Activated naive CD4-positive, alpha-beta T cell treated with anti-CD3 and anti-CD28 coated beads for 36 hours (primary cell): ENCODE data around the gene C9orf43. TPM values are rescaled to one million over a fixed set of nuclear protein-coding genes. Genes with fewer than 3 reads are reported as not detected.

Source experiments
- CTCF ChIA-PET: fragments of 350-600 bp; sonication (Branson Sonifier 250); formaldehyde crosslinking; loops from one replicate; lab custom pipeline; 2021; ENCODE audit warnings: antibody characterized with exemption; lab: Charles Lee
- DNase-seq: peaks from one replicate; pipeline ENCODE4 v3.0.0-alpha.2; 2020
- H3K27ac Mint-ChIP-seq: one replicate; pipeline ENCODE4 v1.8.0; 2021; ENCODE audit warnings: mild to moderate bottlenecking, mixed read lengths
- H3K27me3 Mint-ChIP-seq: one replicate; pipeline ENCODE4 v1.8.0; 2021; ENCODE audit warnings: low read depth, mixed read lengths
- H3K36me3 Mint-ChIP-seq: one replicate; pipeline ENCODE4 v1.8.0; 2021; ENCODE audit warnings: low read depth, mixed read lengths
- H3K4me1 Mint-ChIP-seq: one replicate; pipeline ENCODE4 v1.8.0; 2021; ENCODE audit warnings: low read depth, mixed read lengths
- H3K4me3 Mint-ChIP-seq: one replicate; pipeline ENCODE4 v1.8.0; 2021; ENCODE audit warnings: mild to moderate bottlenecking, moderate library complexity, mixed read lengths
- H3K9me3 Mint-ChIP-seq: one replicate; pipeline ENCODE4 v1.8.0; 2021; ENCODE audit warnings: mixed read lengths
- intact Hi-C: fragments of 100-400 bp; cut with micrococcal nuclease; formaldehyde crosslinking; loops from one replicate; pipeline ENCODE4 v1.15.1; 2023
- total RNA-seq, 2 experiments: library from RNA; stranded (reverse); gene quantifications; one replicate each; pipeline ENCODE4 v1.2.3, GENCODE V29; 2021

C9orf43 gene
- total RNA-seq, 2 experiments from 2014 or later = 0.83 to 0.84 TPM

- Mint-ChIP-seq H3K4me1 (no peaks in the 10 kb centered on the region), H3K36me3 (peaks cover 7% of the 10 kb centered on the region), H3K27ac (no peak overlapping the region), H3K27me3 (no peaks in the 10 kb centered on the region), H3K4me3 (no peak overlapping the region), H3K9me3 (no peaks in the 10 kb centered on the region)
- intact Hi-C loops = no loop called here
- no peak for DNase-seq
- CTCF ChIA-PET = interaction anchor here (1.2 kb wide), 1 partner anchor 14 kb away, joined by 3 read pairs; the partner anchor contains the start of gene ALAD
Observed at GRCh38 chr9:113387560-113388230, 22.9 kb upstream of the C9orf43 start.

DNA sequence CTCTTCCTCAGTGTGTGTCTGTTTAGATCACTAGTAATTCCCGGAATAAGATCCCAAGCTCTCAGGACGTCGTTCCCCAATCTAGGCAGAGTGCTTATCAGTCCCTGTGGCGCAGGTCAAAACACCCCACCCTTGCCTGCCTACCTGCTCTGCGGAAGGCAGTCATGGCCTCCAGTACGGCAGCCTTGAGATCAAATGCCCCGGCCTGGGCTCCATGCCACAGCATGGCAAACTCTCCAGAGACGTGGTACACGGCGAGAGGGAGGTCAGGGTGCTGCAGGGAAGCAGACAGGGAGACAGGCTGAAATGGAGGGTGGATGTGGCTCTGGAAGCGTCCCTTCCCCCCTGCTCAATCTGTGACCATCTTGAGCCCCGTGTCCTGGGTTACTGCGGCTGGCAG is 21.7 kb upstream of the C9orf43 start:
- CTCF ChIA-PET = no interaction called here
- DNase-seq = no peak
- Mint-ChIP-seq H3K4me3 (no peak overlapping the region), H3K9me3 (no peaks in the 10 kb centered on the region), H3K4me1 (no peaks in the 10 kb centered on the region), H3K27me3 (no peaks in the 10 kb centered on the region), H3K36me3 (peaks cover 7% of the 10 kb centered on the region), H3K27ac (no peak overlapping the region)
- intact Hi-C loops = no loop called here

GRCh38 chr9:113389451-113389850 is 21.1 kb upstream of the C9orf43 start:
- no peaks in the 10 kb centered on the region for H3K9me3 Mint-ChIP-seq
- no peak overlapping the region for H3K27ac Mint-ChIP-seq
- DNase-seq = no peak
- no peaks in the 10 kb centered on the region for H3K4me1 Mint-ChIP-seq
- intact Hi-C loops = no loop called here
- peaks cover 7% of the 10 kb centered on the region for H3K36me3 Mint-ChIP-seq
- no peak overlapping the region for H3K4me3 Mint-ChIP-seq
- CTCF ChIA-PET = no interaction called here
- H3K27me3 Mint-ChIP-seq = no peaks in the 10 kb centered on the region

DNA sequence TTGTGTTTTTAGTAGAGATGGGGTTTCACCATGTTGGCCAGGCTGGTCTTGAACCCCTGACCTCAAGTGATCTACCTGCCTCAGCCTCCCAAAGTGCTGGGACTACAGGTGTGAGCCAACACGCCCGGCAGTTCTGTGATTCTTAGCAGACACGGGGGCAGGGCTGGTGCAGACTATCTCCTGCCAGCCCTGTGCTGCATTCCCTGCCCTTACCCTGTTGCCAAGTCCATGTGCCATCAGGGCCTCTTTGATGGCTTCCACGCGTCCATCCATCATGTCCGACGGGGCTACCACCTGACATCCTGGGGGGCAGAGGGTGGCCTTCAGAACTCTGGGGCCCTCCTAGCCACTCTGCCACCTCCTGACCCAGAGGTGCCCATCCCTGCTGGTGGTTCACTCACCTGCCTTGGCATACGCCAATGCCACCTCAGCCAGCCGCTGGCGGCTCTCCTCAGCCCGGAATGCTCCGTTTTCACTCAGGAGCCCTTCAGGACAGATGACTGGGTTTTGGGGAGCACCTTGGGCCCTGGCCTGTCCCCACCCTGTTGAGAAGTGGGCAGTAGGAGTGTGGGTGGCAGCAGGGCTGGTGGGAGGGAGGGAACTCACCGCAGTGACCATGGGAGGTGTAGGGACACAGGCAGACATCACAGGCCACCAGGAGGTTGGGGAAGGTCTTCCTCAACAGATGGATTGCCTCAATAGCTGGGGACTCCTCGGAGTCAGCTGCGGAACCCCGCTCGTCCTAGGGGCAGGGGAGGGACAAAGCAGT is 20.2 kb upstream of the C9orf43 start:
- Mint-ChIP-seq H3K9me3 (no peaks in the 10 kb centered on the region), H3K36me3 (peaks cover 7% of the 10 kb centered on the region), H3K4me1 (no peaks in the 10 kb centered on the region), H3K27ac (no peak overlapping the region), H3K27me3 (no peaks in the 10 kb centered on the region), H3K4me3 (no peak overlapping the region)
- intact Hi-C loops = no loop called here
- CTCF ChIA-PET = interaction anchor here (0.6 kb wide), 1 partner anchor 35 kb away, joined by 4 read pairs; no protein-coding TSS in a partner anchor
- no peak for DNase-seq

DNA sequence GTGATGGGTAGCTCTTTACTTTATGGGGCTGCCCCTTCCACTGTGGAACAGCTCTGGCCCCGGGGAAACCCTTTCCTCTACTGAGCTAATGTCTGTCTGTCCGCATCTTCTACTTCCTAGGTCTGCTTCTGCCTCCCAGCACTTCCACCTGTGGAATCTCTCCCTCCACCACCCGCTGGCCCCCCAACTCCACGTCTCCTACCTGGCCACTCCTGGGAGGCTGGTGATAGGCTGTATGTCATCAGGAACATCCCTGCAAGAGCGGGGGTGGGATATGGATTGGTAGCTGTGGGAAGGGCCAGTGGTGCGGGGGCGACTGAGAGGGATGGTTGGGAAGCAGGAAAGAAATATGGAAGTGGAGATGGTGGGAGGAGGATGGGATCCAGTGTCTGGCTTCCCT is 18.6 kb upstream of the C9orf43 start:
- intact Hi-C loops = no loop called here
- peaks cover 3% of the 10 kb centered on the region for H3K36me3 Mint-ChIP-seq
- H3K4me3 Mint-ChIP-seq = no peak overlapping the region
- no peaks in the 10 kb centered on the region for H3K9me3 Mint-ChIP-seq
- CTCF ChIA-PET = interaction anchor here (0.6 to 1.5 kb wide), 3 partner anchors 54 to 284 kb away, joined by 3 to 4 read pairs (median 3); no protein-coding TSS in a partner anchor
- H3K27me3 Mint-ChIP-seq = no peaks in the 10 kb centered on the region
- no peak overlapping the region for H3K27ac Mint-ChIP-seq
- no peaks in the 10 kb centered on the region for H3K4me1 Mint-ChIP-seq
- no peak for DNase-seq

- CTCF ChIA-PET = interaction anchor here (0.6 to 0.7 kb wide), 2 partner anchors 149 to 197 kb away, joined by 3 to 4 read pairs; no protein-coding TSS in a partner anchor
- no peak overlapping the region for H3K27ac Mint-ChIP-seq
- intact Hi-C loops = no loop called here
- no peaks in the 10 kb centered on the region for H3K36me3 Mint-ChIP-seq
- H3K9me3 Mint-ChIP-seq = no peaks in the 10 kb centered on the region
- H3K4me1 Mint-ChIP-seq = peaks cover 1% of the 10 kb centered on the region
- no peak for DNase-seq
- H3K4me3 Mint-ChIP-seq = no peak overlapping the region
- no peaks in the 10 kb centered on the region for H3K27me3 Mint-ChIP-seq
Observed at GRCh38 chr9:113393281-113393680, 17.3 kb upstream of the C9orf43 start.

- H3K4me3 Mint-ChIP-seq = no peak overlapping the region
- no peaks in the 10 kb centered on the region for H3K9me3 Mint-ChIP-seq
- CTCF ChIA-PET = interaction anchor here (0.6 to 2.0 kb wide), 3 partner anchors 45 to 121 kb away, joined by 3 to 5 read pairs (median 3); partner anchors contain the start of gene CDC26
- H3K27me3 Mint-ChIP-seq = no peaks in the 10 kb centered on the region
- H3K36me3 Mint-ChIP-seq = no peaks in the 10 kb centered on the region
- intact Hi-C loops = no loop called here
- no peak for DNase-seq
- H3K4me1 Mint-ChIP-seq = peaks cover 13% of the 10 kb centered on the region
- H3K27ac Mint-ChIP-seq = no peak overlapping the region
Observed at GRCh38 chr9:113395000-113395861, 15.3 kb upstream of the C9orf43 start.

GRCh38 chr9:113397203-113397631 is 13.3 kb upstream of the C9orf43 start:
- no peak for DNase-seq
- intact Hi-C loops = no loop called here
- CTCF ChIA-PET = interaction anchor here (0.6 kb wide), 1 partner anchor 110 kb away, joined by 3 read pairs; no protein-coding TSS in a partner anchor
- peaks cover 20% of the 10 kb centered on the region for H3K4me1 Mint-ChIP-seq
- no peak overlapping the region for H3K27ac Mint-ChIP-seq
- no peaks in the 10 kb centered on the region for H3K9me3 Mint-ChIP-seq
- H3K36me3 Mint-ChIP-seq = no peaks in the 10 kb centered on the region
- no peak overlapping the region for H3K4me3 Mint-ChIP-seq
- H3K27me3 Mint-ChIP-seq = no peaks in the 10 kb centered on the region

GRCh38 chr9:113398796-113399195 is 11.8 kb upstream of the C9orf43 start:
- CTCF ChIA-PET = interaction anchor here (0.7 to 2.2 kb wide), 6 partner anchors 12 to 193 kb away, joined by 3 to 7 read pairs (median 4); partner anchors contain the start of genes C9orf43 and POLE3
- H3K9me3 Mint-ChIP-seq = no peaks in the 10 kb centered on the region
- no peak for DNase-seq

DNA sequence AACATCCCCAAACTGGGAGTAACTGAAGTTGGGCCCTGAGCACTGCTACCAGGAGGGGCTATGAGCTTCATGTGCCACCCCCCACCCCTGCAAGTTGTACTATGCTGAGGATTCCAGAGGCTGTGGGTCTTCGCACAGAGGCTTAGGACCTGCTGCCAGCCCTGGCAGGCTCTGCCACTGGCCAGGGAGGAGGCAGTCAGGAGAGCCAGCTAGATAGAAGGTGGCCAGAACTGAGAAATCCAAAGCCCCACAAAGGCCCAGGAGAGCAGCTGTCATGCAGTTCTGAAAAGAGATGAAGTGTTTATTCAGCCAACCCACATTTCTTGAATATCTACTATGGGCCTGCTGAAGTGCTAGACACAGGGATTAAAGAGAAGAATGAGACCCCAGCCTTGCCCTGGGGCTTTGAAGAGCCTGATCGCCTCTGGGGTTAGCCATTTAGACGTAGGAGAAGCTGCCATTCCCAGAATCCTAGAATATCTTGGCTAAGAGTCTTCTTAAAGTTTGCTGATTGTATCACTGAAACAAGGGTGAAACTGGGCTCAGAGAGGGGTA is 10.8 kb upstream of the C9orf43 start:
- CTCF ChIA-PET = interaction anchor here (0.5 to 6.7 kb wide), 7 partner anchors 11 to 1060 kb away, joined by 4 to 61 read pairs (median 5); partner anchors contain the start of genes C9orf43, CDC26, POLE3 and PRPF4
- Mint-ChIP-seq H3K9me3 (no peaks in the 10 kb centered on the region), H3K27ac (no peak overlapping the region), H3K27me3 (no peaks in the 10 kb centered on the region), H3K36me3 (no peaks in the 10 kb centered on the region), H3K4me3 (peak overlapping the region; percentile 69), H3K4me1 (peaks cover 20% of the 10 kb centered on the region)
- intact Hi-C loops = loop anchor here (2.0 kb wide), 7 partner anchors 23 to 259 kb away; partner anchors contain the start of genes CDC26, FKBP15, HDHD3 and PRPF4
- no peak for DNase-seq

More at GRCh38 chr9:113398796-113399195, 11.8 kb upstream of the C9orf43 start:
- Mint-ChIP-seq H3K27ac (no peak overlapping the region), H3K4me1 (peaks cover 20% of the 10 kb centered on the region), H3K36me3 (no peaks in the 10 kb centered on the region), H3K27me3 (no peaks in the 10 kb centered on the region), H3K4me3 (no peak overlapping the region)
- intact Hi-C loops = no loop called here

- DNase-seq = peak; percentile 99
- no peaks in the 10 kb centered on the region for H3K27me3 Mint-ChIP-seq
- H3K4me3 Mint-ChIP-seq = peak within 1 kb of the TSS; percentile 93
- H3K27ac Mint-ChIP-seq = no peak within 1 kb of the TSS
- intact Hi-C loops = loop anchor here (2.0 kb wide), 7 partner anchors 24 to 258 kb away; partner anchors contain the start of genes CDC26, FKBP15, HDHD3 and PRPF4
- H3K36me3 Mint-ChIP-seq = no peaks in the 10 kb centered on the region
- H3K9me3 Mint-ChIP-seq = no peaks in the 10 kb centered on the region
- CTCF ChIA-PET = interaction anchor here (0.5 to 6.7 kb wide), 23 partner anchors 9 to 255 kb away, joined by 3 to 61 read pairs (median 4); partner anchors contain the start of genes C9orf43, CDC26, POLE3 and PRPF4
- peaks cover 20% of the 10 kb centered on the region for H3K4me1 Mint-ChIP-seq
Observed at GRCh38 chr9:113401027-113401792, 9.3 kb upstream of the C9orf43 start, which contains the start of gene ALAD. Gene ALAD, minus strand, starts transcription at chr9:113401284. Its CDS starts 7,725 bp downstream, at chr9:113393559.
